Psoas muscle (tissue), 8 donors: Measurements from ENCODE around the gene SLC6A7. TPM values are rescaled to one million over a fixed set of nuclear protein-coding genes. Genes with fewer than 3 reads are reported as not detected.

Source experiments
- ATAC-seq, 4 donors: fragments of 200-7000 bp; cut with Tn5 transposase; one replicate each; pipeline ENCODE4 v1.9.1; 2020; ENCODE audit warnings: moderate library complexity in 3 of 4, mild to moderate bottlenecking in 2 of 4
- DNase-seq, 2 donors: peaks; one replicate each; pipeline ENCODE4 v3.0.0-alpha.2; 2020
- H3K27ac ChIP-seq: fragments of 200-600 bp; one replicate; pipeline ENCODE4 v1.8.0; 2022
- H3K27me3 ChIP-seq, 3 donors: fragments of 200-600 bp in 1 of 3; one replicate each; pipeline versions ENCODE4 v1.6.1 to v1.8.0; 2013 to 2022; ENCODE audit warnings: low read length in 2 of 3, mild to moderate bottlenecking in 2 of 3, moderate library complexity in 1 of 3; ENCODE audit not compliant: insufficient read depth in 3 of 3
- H3K36me3 ChIP-seq, 2 donors: fragments of 200-600 bp in 1 of 2; one replicate each; pipeline versions ENCODE4 v1.6.1 to v1.8.0; 2013 to 2022; ENCODE audit warnings: low read depth in 1 of 2, mild to moderate bottlenecking in 1 of 2, moderate library complexity in 1 of 2; ENCODE audit not compliant: insufficient read depth in 1 of 2
- H3K4me1 ChIP-seq: fragments of 200-600 bp; one replicate; pipeline ENCODE4 v1.8.0; 2022
- H3K4me3 ChIP-seq: fragments of 200-600 bp; one replicate; pipeline ENCODE4 v1.8.0; 2022; ENCODE audit warnings: mild to moderate bottlenecking
- H3K9me3 ChIP-seq: fragments of 200-600 bp; one replicate; pipeline ENCODE4 v1.8.0; 2022
- WGBS, 3 donors: extraction: QIAGEN DNeasy Blood & Tissue Kit; methylation state at CpG; one replicate each; pipeline versions ENCODE4 v1.1.6 to v1.1.7; 2013; 5-methylcytosine and 5-hydroxymethylcytosine counted together
- intact Hi-C, 2 donors: fragments of 100-400 bp; cut with DNase I; formaldehyde crosslinking; loops; one replicate each; pipeline versions ENCODE4 v1.11.0 to v1.14.2; 2022
- polyA plus RNA-seq, 3 donors: library from polyadenylated mRNA; stranded (reverse); fragments of 200-250 nt; gene quantifications; one replicate each; pipeline ENCODE4 v1.2.3, GENCODE V29; 2013
- total RNA-seq, 4 donors: library from RNA; stranded (reverse); fragmentation: NEBNext Ultra II Directional in 2 of 4; extraction: Animal tissue kit (Norgen Biotek cat#: 25700) in 2 of 4; gene quantifications; one replicate each; pipeline versions ENCODE4 v1.2.1 to v1.2.4, GENCODE V29; 2021 to 2023
- TF ChIP-seq, protein P1 (sequence below): fragments of 200-600 bp; IDR thresholded peaks from one replicate; pipeline ENCODE4 v1.8.0; 2022; ENCODE audit warnings: antibody characterized with exemption
- donor health status: healthy with polysubstance abuse.
- donor health status: DM: no; HTN: no; CAD: no; lungs with moderate emphysema.
- donor health status: Bipolar disorder and iron deficiency.
- donor health status: healthy.
- donor health status: DM: yes; HTN: yes; CAD: no.
- donor health status: DM: no; HTN: no; CAD: no.
- donor health status: DM: no; HTN: no; CAD: no.
- donor health status: DM: yes; HTN: yes; CAD: no.

SLC6A7 gene
- total and polyA plus RNA-seq, 7 donors, result not detected

DNA sequence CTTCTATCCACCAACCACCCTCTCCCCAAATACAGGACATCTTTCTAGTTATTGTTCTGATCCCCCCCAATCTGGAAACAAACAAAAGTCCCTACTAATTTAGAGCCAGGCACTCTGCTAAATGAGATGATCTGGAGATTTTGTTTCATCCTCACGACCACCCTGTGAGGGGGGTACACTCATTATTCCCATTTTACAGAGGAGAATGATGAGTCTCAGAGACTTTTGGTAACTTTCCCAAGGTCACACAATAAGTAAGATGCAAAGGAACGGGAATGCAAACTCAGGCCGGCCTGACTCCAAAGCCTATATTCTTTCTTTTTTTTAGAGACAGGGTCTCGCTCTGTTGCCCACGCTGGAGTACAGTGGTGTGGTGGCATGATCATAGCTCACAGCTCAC lies 43.6 kb upstream of the SLC6A7 start:
- no peak for ATAC-seq
- intact Hi-C loops, result no loop called here
- no peaks in the 10 kb centered on the region for H3K9me3 ChIP-seq
- no peaks in the 10 kb centered on the region for H3K27me3 ChIP-seq
- no peaks in the 10 kb centered on the region for H3K36me3 ChIP-seq
- TF ChIP-seq, protein P1, sequence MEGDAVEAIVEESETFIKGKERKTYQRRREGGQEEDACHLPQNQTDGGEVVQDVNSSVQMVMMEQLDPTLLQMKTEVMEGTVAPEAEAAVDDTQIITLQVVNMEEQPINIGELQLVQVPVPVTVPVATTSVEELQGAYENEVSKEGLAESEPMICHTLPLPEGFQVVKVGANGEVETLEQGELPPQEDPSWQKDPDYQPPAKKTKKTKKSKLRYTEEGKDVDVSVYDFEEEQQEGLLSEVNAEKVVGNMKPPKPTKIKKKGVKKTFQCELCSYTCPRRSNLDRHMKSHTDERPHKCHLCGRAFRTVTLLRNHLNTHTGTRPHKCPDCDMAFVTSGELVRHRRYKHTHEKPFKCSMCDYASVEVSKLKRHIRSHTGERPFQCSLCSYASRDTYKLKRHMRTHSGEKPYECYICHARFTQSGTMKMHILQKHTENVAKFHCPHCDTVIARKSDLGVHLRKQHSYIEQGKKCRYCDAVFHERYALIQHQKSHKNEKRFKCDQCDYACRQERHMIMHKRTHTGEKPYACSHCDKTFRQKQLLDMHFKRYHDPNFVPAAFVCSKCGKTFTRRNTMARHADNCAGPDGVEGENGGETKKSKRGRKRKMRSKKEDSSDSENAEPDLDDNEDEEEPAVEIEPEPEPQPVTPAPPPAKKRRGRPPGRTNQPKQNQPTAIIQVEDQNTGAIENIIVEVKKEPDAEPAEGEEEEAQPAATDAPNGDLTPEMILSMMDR, result no peak
- peak overlapping the region; percentile 26 for H3K4me3 ChIP-seq
- peak overlapping the region; percentile 27 for H3K27ac ChIP-seq
- DNase-seq, result no peak
- peaks cover 10% of the 10 kb centered on the region for H3K4me1 ChIP-seq
- 82 to 91% (median 85%) methylated on average over 5 of the region's 5 CpGs for WGBS, 3 donors

DNA sequence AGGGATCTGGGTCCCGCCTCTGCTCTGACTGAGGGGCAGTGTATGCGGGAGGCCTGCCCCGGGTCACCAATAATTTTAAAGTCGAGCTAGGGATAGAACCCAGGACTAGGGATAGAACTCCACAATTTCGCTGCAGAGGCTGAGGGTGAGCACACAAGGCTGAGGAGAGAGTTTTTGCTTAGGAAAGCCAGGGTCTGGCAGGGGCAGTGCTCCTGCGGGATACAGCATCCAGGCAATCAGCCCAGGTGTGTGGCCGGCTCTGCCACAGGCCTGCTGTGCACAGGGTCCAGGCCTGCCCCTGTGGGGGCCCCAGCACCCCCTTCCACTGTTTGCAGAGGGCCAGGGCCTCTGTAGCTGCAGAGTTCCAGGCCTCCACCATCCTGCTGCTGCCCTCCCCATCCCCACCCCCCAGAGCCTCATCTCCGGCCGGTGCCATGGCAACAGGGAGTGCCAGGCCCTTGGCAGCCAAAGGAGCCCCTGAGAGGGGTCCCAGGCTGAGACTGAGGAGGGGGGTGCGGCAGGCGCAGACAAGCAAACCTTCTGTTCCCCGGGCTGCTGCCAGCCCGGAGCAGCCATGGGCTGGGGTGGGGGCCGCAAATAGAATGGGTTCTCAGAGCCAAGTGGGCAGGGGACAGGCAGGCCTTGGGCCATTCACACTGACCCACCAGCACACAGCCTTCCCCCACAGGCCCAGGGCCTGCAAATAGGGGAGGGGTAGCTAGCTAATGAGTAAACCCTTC lies 42.8 kb upstream of the SLC6A7 start:
- Histone ChIP-seq H3K4me1 (peaks cover 10% of the 10 kb centered on the region), H3K9me3 (no peaks in the 10 kb centered on the region), H3K4me3 (peak overlapping the region; percentile 26), H3K27me3 (no peaks in the 10 kb centered on the region), H3K27ac (peak overlapping the region; percentile 27), H3K36me3 (no peaks in the 10 kb centered on the region)
- intact Hi-C loops, result no loop called here
- DNase-seq, result no peak
- WGBS, 3 donors, result 83 to 88% (median 86%) methylated on average over 13 to 14 of the region's 14 CpGs
- TF ChIP-seq, protein P1, result no peak
- no peak for ATAC-seq

DNA sequence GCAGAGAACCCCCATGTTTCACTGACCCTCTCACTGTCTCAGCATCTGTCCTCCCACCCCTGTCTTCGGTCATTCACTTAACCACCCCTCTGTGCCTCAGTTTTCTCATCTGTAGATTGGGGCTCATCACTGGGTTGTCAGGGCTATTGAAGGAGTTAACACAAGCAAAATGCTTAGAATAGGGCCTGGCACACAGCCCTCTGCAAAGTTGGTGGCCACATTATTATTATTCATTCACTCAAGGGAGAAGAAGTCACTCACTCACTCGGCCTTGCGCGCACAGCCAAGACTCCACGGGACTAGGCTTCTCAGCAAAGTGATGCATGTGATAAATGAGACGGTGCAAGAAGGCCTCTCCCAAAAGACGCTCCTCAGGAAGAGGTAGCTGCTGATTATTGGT lies 42.2 kb upstream of the SLC6A7 start:
- H3K9me3 ChIP-seq, result no peaks in the 10 kb centered on the region
- ATAC-seq, result no peak
- H3K27me3 ChIP-seq, result no peaks in the 10 kb centered on the region
- DNase-seq, result no peak
- intact Hi-C loops, result no loop called here
- no peaks in the 10 kb centered on the region for H3K36me3 ChIP-seq
- peak overlapping the region; percentile 42 for H3K27ac ChIP-seq
- TF ChIP-seq, protein P1, result no peak
- peak overlapping the region; percentile 26 for H3K4me3 ChIP-seq
- peaks cover 7% of the 10 kb centered on the region for H3K4me1 ChIP-seq
- 74 to 81% (median 79%) methylated on average over 7 of the region's 7 CpGs for WGBS, 3 donors

DNA sequence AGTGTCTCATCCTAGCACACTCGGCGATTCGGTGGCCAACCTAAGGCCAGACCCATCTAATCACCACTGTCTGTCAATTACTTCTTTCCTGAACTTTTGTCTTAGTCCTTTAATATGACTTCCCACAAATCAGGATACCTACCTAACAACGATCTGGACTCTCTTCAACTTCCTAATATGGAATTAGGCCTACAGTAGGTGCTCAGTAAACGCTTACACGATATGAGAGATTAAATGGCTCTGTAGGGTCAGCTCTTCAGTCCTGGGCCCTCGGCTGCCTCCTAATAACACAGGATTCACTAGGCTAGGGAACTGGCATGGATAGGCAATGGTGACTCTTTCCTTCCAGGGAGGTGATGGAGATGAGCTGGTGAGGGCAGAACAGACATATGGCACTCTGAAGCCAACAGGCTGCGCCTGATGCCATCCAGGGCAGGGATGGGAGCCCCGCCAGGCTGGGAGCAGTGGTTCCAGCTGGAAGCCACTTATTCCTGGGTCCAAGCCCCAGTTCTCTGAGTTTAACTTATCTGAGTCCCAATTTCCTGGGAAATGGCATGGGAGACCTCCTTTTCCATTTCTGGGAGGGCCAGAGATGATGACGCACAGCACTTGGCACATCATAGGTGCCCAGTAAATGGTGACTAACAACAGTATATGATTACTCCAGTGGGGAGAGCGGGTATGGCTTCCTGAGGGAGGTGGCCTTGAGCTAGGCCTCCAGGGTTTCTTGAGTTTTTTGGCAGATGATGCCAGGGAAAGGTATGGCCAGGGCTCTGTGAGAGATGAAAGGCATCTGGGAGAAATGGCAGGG lies 41.5 kb upstream of the SLC6A7 start:
- Histone ChIP-seq H3K27ac (peak overlapping the region; percentile 42), H3K27me3 (no peaks in the 10 kb centered on the region), H3K36me3 (no peaks in the 10 kb centered on the region), H3K4me1 (peaks cover under 1% of the 10 kb centered on the region), H3K4me3 (peak overlapping the region; percentile 26), H3K9me3 (no peaks in the 10 kb centered on the region)
- no peak for DNase-seq
- no peak for ATAC-seq
- intact Hi-C loops, result no loop called here
- TF ChIP-seq, protein P1, result no peak
- 73 to 78% (median 76%) methylated on average over 11 of the region's 11 CpGs for WGBS, 3 donors
